ENCODE results near the gene FOSL2.

The FOSL2 gene

GRCh38 chr2:28397043-28397381 is 4.4 kb downstream of the FOSL2 start:
- DNase-seq = no peak

- no peak for DNase-seq
Measured at GRCh38 chr2:28398101-28398834, 5.6 kb downstream of the FOSL2 start.

GRCh38 chr2:28399289-28399688 is 6.6 kb downstream of the FOSL2 start:
- no peak for DNase-seq

GRCh38 chr2:28399956-28400355 is 7.3 kb downstream of the FOSL2 start:
- DNase-seq = peak; percentile 73

GRCh38 chr2:28400419-28400818 is 7.8 kb downstream of the FOSL2 start:
- peak; percentile 90 for DNase-seq

- DNase-seq = no peak
Measured at GRCh38 chr2:28400921-28401320, 8.3 kb downstream of the FOSL2 start.

- DNase-seq = no peak
Measured at GRCh38 chr2:28401411-28401810, 8.8 kb downstream of the FOSL2 start.

GRCh38 chr2:28401948-28402550 is 9.4 kb downstream of the FOSL2 start:
- no peak for DNase-seq

GRCh38 chr2:28403370-28403956 is 10.8 kb downstream of the FOSL2 start:
- DNase-seq = no peak

GRCh38 chr2:28404086-28404485 is 11.4 kb downstream of the FOSL2 start:
- no peak for DNase-seq

GRCh38 chr2:28405537-28405936 is 12.9 kb downstream of the FOSL2 start:
- DNase-seq = no peak

- DNase-seq = peak; percentile 93
Measured at GRCh38 chr2:28406276-28407096, 13.8 kb downstream of the FOSL2 start.

GRCh38 chr2:28407131-28407975 is 14.7 kb downstream of the FOSL2 start:
- no peak for DNase-seq

- no peak for DNase-seq
Measured at GRCh38 chr2:28407976-28408690, 15.5 kb downstream of the FOSL2 start.

- no peak for DNase-seq
Measured at GRCh38 chr2:28408764-28409599, 16.3 kb downstream of the FOSL2 start.

- no peak for DNase-seq
Measured at GRCh38 chr2:28411166-28411755, 18.6 kb downstream of the FOSL2 start.

- no peak for DNase-seq
Measured at GRCh38 chr2:28411956-28412609, 19.4 kb downstream of the FOSL2 start.

GRCh38 chr2:28412625-28413151 is 20.0 kb downstream of the FOSL2 start:
- DNase-seq = peak; percentile 47

GRCh38 chr2:28413152-28413898 is 20.7 kb downstream of the FOSL2 start:
- peak; percentile 62 for DNase-seq
